CD14-positive monocyte (primary cell): ENCODE measurements around the gene LIPA. TPM values are rescaled to one million over a fixed set of nuclear protein-coding genes. Genes with fewer than 3 reads are reported as not detected.
"Not testable (repeated sequence)": the region's sequence is repeated elsewhere in the genome, so short reads cannot be mapped to it uniquely, and the experiment has no call there.

Experiments
- DNase-seq, 3 donors: peaks; one replicate each; pipeline ENCODE4 v3.0.0-alpha.2; 2011 to 2022
- H2AFZ ChIP-seq: 2 replicates; pipeline ENCODE4 v1.6.0; 2012; ENCODE audit warnings: mild to moderate bottlenecking, low read depth, low read length, inconsistent platforms; ENCODE audit not compliant: insufficient read depth, poor library complexity, severe bottlenecking
- H3K27ac ChIP-seq, 2 donors: 1 replicate in 1 of 2; 2 replicates in 1 of 2; pipeline ENCODE4 v1.5.1; 2012 to 2013; ENCODE audit warnings: low read length in 2 of 2, control low read depth in 1 of 2, inconsistent platforms in 1 of 2, low read depth in 1 of 2, mild to moderate bottlenecking in 1 of 2
- H3K27me3 ChIP-seq, 2 donors: one replicate each; pipeline versions ENCODE4 v1.6.0 to v1.6.1; 2011 to 2013; ENCODE audit warnings: low read length in 2 of 2; ENCODE audit not compliant: control insufficient read depth in 2 of 2, insufficient read depth in 2 of 2
- H3K36me3 ChIP-seq, 2 donors: replicated peaks in 1 of 2; 1 replicate in 1 of 2; 2 replicates in 1 of 2; pipeline versions ENCODE4 v1.5.1 to v1.6.1; 2012 to 2013; ENCODE audit warnings: low read length in 2 of 2, control low read depth in 1 of 2, inconsistent platforms in 1 of 2, mild to moderate bottlenecking in 1 of 2; ENCODE audit not compliant: insufficient read depth in 2 of 2, control insufficient read depth in 1 of 2
- H3K4me1 ChIP-seq, 2 donors: 1 replicate in 1 of 2; 2 replicates in 1 of 2; pipeline versions ENCODE4 v1.5.1 to v1.6.1; 2012 to 2013; ENCODE audit warnings: low read length in 2 of 2, control low read depth in 1 of 2, inconsistent platforms in 1 of 2, mild to moderate bottlenecking in 1 of 2, moderate library complexity in 1 of 2; ENCODE audit not compliant: insufficient read depth in 2 of 2, control insufficient read depth in 1 of 2
- H3K4me2 ChIP-seq: replicated peaks from 2 replicates; pipeline ENCODE3; 2012; ENCODE audit warnings: low read length, moderate library complexity, mild to moderate bottlenecking; ENCODE audit not compliant: poor library complexity, severe bottlenecking; ENCODE audit errors: extremely low read depth
- H3K4me3 ChIP-seq, 3 experiments: fragments of 200-600 bp in 1 of 3; sonication (generic) in 1 of 3; replicated peaks in 1 of 3; 1 replicate in 2 of 3; 2 replicates in 1 of 3; pipeline ENCODE4 v1.5.1; 2011 to 2013; ENCODE audit warnings: low read length in 3 of 3, mild to moderate bottlenecking in 3 of 3, control low read depth in 2 of 3, low read depth in 2 of 3, inconsistent platforms in 1 of 3, moderate library complexity in 1 of 3
- H3K79me2 ChIP-seq: 2 replicates; pipeline ENCODE4 v1.6.0; 2012; ENCODE audit warnings: mild to moderate bottlenecking, control low read depth, inconsistent platforms, low read length, moderate library complexity; ENCODE audit not compliant: insufficient read depth
- H3K9ac ChIP-seq: 2 replicates; pipeline ENCODE4 v1.6.0; 2017; ENCODE audit warnings: low read length, mild to moderate bottlenecking; ENCODE audit not compliant: insufficient read depth, poor library complexity, severe bottlenecking
- H3K9me3 ChIP-seq, 2 donors: replicated peaks in 1 of 2; 1 replicate in 1 of 2; 2 replicates in 1 of 2; pipeline versions ENCODE4 v1.5.1 to v1.6.1; 2012 to 2013; ENCODE audit warnings: low read length in 2 of 2, control low read depth in 1 of 2; ENCODE audit not compliant: control insufficient read depth in 1 of 2, insufficient read depth in 1 of 2
- H4K20me1 ChIP-seq: 2 replicates; pipeline ENCODE4 v1.6.0; 2012; ENCODE audit warnings: mild to moderate bottlenecking, low read length, control low read depth, moderate library complexity; ENCODE audit not compliant: insufficient read depth
- H3K27ac Mint-ChIP-seq, 7 donors: one replicate each; pipeline ENCODE4 v1.8.0; 2020; ENCODE audit warnings: mild to moderate bottlenecking in 7 of 7, mixed read lengths in 7 of 7, moderate library complexity in 6 of 7, inconsistent platforms in 2 of 7
- H3K27me3 Mint-ChIP-seq, 3 donors: one replicate each; pipeline ENCODE4 v1.8.0; 2021 to 2022; ENCODE audit warnings: low read depth in 3 of 3, mild to moderate bottlenecking in 3 of 3, mixed read lengths in 3 of 3, moderate library complexity in 3 of 3, inconsistent platforms in 1 of 3
- H3K36me3 Mint-ChIP-seq, 2 donors: one replicate each; pipeline ENCODE4 v1.8.0; 2020; ENCODE audit warnings: mixed read lengths in 2 of 2, inconsistent platforms in 1 of 2, mild to moderate bottlenecking in 1 of 2
- H3K4me1 Mint-ChIP-seq: one replicate; pipeline ENCODE4 v1.8.0; 2020; ENCODE audit warnings: mild to moderate bottlenecking, mixed read lengths
- H3K4me3 Mint-ChIP-seq, 2 donors: one replicate each; pipeline ENCODE4 v1.8.0; 2020; ENCODE audit warnings: mild to moderate bottlenecking in 2 of 2, mixed read lengths in 2 of 2, moderate library complexity in 1 of 2
- H3K9me3 Mint-ChIP-seq, 7 donors: one replicate each; pipeline ENCODE4 v1.8.0; 2020 to 2022; ENCODE audit warnings: mixed read lengths in 7 of 7, mild to moderate bottlenecking in 6 of 7, moderate library complexity in 6 of 7, inconsistent platforms in 2 of 7
- CTCF ChIP-seq: fragments of 200-600 bp; IDR thresholded peaks from one replicate; pipeline ENCODE4 v1.8.0; 2022; ENCODE audit warnings: antibody characterized with exemption, mild to moderate bottlenecking
- WGBS: methylation state at CpG from one replicate; pipeline ENCODE4 v1.1.5; 2013; ENCODE audit warnings: missing lambda C conversion rate; ENCODE audit not compliant: insufficient coverage; 5-methylcytosine and 5-hydroxymethylcytosine counted together
- intact Hi-C, 2 donors: fragments of 100-400 bp; cut with micrococcal nuclease; formaldehyde crosslinking; loops; one replicate each; pipeline versions ENCODE4 v1.15.0 to v1.15.1; 2023
- polyA plus RNA-seq, 3 donors: library from polyadenylated mRNA; depleted of rRNA in 1 of 3; unstranded in 2 of 3; stranded (reverse) in 1 of 3; fragments of 300-500 nt in 2 of 3; fragments of >200 nt in 1 of 3; fragmentation: Illumina TruSeq in 2 of 3; gene quantifications; 1 replicate in 2 of 3; 2 replicates in 1 of 3; pipeline ENCODE4 v1.2.3, GENCODE V29; 2012 to 2021

The LIPA gene
- polyA plus RNA-seq, 3 donors: 37.4 to 353 (median 289) TPM

GRCh38 chr10:89201345-89202032 is 50.1 kb downstream of the LIPA start:
- no peak overlapping the region for H3K4me3 Mint-ChIP-seq
- intact Hi-C loops: no loop called here

GRCh38 chr10:89197473-89197872 is 54.1 kb downstream of the LIPA start:
- intact Hi-C loops: no loop called here
- no peak overlapping the region for H3K9ac ChIP-seq
- H3K4me2 ChIP-seq: no peak overlapping the region
- no peak overlapping the region for H3K27ac Mint-ChIP-seq
- H4K20me1 ChIP-seq: no peaks in the 10 kb centered on the region
- peaks cover 1 to 3% (median 2%) of the 10 kb centered on the region in 3 donors for H3K27me3 Mint-ChIP-seq
- WGBS: no CpG with 5 or more reads among the region's 4 CpGs
- H3K4me3 Mint-ChIP-seq: no peak overlapping the region
- H3K27ac ChIP-seq: no peak overlapping the region
- no peaks in the 10 kb centered on the region for H3K4me1 ChIP-seq
- no peaks in the 10 kb centered on the region for H3K36me3 ChIP-seq
- no peaks in the 10 kb centered on the region for H3K79me2 ChIP-seq
- no peak for TF ChIP-seq CTCF
- no peaks in the 10 kb centered on the region for H3K4me1 Mint-ChIP-seq
- H3K27me3 ChIP-seq: peaks cover 0 to 3% of the 10 kb centered on the region in 2 donors
- no peak overlapping the region for H3K4me3 ChIP-seq
- DNase-seq: no peak
- H2AFZ ChIP-seq: no peak overlapping the region
- no peaks in the 10 kb centered on the region for H3K9me3 Mint-ChIP-seq
- no peaks in the 10 kb centered on the region for H3K9me3 ChIP-seq
- no peaks in the 10 kb centered on the region for H3K36me3 Mint-ChIP-seq

More at GRCh38 chr10:89201345-89202032, 50.1 kb downstream of the LIPA start:
- peaks cover 23 to 30% of the 10 kb centered on the region in 2 donors for H3K27me3 ChIP-seq
- no peak for TF ChIP-seq CTCF
- peaks cover 3% of the 10 kb centered on the region in 2 donors for H3K4me1 ChIP-seq
- H3K79me2 ChIP-seq: no peaks in the 10 kb centered on the region
- no peaks in the 10 kb centered on the region for H3K36me3 ChIP-seq
- no peak overlapping the region for H2AFZ ChIP-seq
- Mint-ChIP-seq H3K9me3 (peaks cover 0 to 5% (median 2%) of the 10 kb centered on the region in 7 donors), H3K27ac (no peak overlapping the region), H3K4me1 (peaks cover 5% of the 10 kb centered on the region), H3K36me3 (peaks cover 3 to 5% of the 10 kb centered on the region in 2 donors), H3K27me3 (peaks cover 2 to 6% (median 3%) of the 10 kb centered on the region in 3 donors)
- no peaks in the 10 kb centered on the region for H4K20me1 ChIP-seq
- no peak overlapping the region for H3K4me2 ChIP-seq
- no peak overlapping the region for H3K27ac ChIP-seq
- no peak overlapping the region for H3K4me3 ChIP-seq
- H3K9me3 ChIP-seq: peaks cover 0 to 4% of the 10 kb centered on the region in 2 donors
- H3K9ac ChIP-seq: no peak overlapping the region
- DNase-seq: no peak
- 100% methylated on average over 2 of the region's 7 CpGs for WGBS

- H3K27me3 ChIP-seq, H3K9me3 ChIP-seq, H3K9ac ChIP-seq, H3K36me3 Mint-ChIP-seq, DNase-seq, H3K4me3 Mint-ChIP-seq, H3K79me2 ChIP-seq, H3K4me1 ChIP-seq, H3K4me2 ChIP-seq, intact Hi-C loops, H3K36me3 ChIP-seq, H3K27ac ChIP-seq, H2AFZ ChIP-seq, H3K27ac Mint-ChIP-seq, H3K9me3 Mint-ChIP-seq, H3K4me1 Mint-ChIP-seq, H3K27me3 Mint-ChIP-seq, H3K4me3 ChIP-seq, H4K20me1 ChIP-seq: not testable (repeated sequence)
- WGBS: 100% methylated on average over 1 of the region's 3 CpGs
Observed at GRCh38 chr10:89191301-89191700, 60.3 kb downstream of the LIPA start.
